Measurements from ENCODE around the gene SCARB1.
A peak's percentile ranks its signal among the peaks of the same experiment; 100 is the strongest.

The SCARB1 gene

DNA sequence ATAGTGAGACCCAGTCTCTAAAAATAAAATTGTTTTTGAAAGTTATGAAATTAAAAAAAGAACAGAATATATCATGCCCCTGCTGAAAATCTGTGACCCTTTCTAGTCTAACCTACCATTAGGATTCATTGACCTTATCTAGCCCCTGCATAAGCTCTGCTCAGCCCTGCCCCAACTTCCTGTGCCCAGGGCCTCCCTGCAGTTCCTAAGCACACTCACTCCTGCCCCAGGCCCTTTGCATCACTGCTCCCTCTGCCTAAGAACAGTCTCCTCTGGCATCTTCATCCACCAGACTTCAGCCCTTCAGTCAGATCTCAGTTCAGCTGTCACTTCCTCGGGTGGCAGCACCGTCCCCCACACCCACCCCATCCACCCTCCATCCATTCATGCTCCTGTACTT lies 55.4 kb downstream of the SCARB1 start:
- DNase-seq (ENCODE audit: extremely low spot score, insufficient read length, low read depth) = no peak
- FAIRE-seq = no peak

DNA sequence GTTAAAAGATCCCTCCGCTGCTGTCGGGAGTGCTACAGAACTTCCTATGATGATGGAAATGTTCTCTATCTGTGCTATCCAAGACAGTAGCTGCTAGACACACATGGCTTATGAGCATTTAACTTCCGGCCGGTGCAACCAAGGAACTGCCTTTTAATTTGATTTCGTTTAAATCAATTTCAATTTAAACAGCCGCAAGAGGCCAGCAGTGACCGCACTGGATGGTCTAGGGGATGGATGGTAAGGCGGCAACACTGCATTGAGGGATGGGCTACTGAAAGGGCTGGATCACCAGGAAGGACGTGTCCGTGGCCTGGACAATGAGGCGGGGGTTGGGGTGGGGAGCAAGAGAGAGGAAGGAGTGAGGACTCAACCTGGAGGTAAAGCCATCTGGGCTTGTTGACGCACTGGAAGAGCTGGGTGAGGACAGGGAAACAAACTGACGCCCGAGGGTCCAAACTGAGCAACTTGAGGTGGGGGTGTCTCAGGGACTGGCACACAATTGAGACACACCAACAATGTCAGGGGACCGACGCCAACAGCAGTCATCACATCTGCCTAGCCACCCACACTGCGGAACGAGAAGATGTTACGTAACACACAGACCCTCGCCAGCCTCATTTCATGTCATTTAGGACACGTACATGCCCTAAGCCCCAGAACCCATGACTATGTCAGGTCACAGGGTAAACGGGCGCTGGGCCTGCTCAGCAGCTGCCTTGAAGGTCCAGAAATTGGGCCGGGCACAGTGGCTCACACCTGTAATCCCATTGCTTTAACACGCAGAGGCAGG lies 57.6 kb downstream of the SCARB1 start:
- FAIRE-seq = no peak

DNA sequence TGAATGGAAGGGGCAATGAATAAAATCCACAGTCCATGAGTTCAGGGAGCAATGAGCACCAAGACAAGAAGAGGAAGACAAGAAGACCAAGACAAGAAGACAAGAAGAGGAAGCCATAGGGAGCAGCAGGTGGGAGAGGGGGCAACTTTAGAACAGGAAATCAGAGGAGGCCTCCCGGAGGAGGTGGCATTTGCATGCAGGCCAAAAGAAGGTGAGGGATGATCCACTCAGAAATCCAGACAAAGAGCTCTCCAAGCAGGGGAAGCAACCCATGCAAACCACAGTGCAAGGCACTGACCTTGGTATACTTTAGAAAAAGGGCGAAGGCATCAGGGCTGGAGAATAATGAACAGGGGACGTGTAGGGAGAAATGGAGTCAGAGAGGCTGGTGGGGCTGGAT lies 58.6 kb downstream of the SCARB1 start:
- FAIRE-seq (no peak), DNase-seq (ENCODE audit: extremely low spot score, insufficient read length, low read depth) (no peak)

More for the DNA sequence above, 57.6 kb downstream of the SCARB1 start:
- no peak for DNase-seq (ENCODE audit: extremely low spot score, insufficient read length, low read depth)

DNA sequence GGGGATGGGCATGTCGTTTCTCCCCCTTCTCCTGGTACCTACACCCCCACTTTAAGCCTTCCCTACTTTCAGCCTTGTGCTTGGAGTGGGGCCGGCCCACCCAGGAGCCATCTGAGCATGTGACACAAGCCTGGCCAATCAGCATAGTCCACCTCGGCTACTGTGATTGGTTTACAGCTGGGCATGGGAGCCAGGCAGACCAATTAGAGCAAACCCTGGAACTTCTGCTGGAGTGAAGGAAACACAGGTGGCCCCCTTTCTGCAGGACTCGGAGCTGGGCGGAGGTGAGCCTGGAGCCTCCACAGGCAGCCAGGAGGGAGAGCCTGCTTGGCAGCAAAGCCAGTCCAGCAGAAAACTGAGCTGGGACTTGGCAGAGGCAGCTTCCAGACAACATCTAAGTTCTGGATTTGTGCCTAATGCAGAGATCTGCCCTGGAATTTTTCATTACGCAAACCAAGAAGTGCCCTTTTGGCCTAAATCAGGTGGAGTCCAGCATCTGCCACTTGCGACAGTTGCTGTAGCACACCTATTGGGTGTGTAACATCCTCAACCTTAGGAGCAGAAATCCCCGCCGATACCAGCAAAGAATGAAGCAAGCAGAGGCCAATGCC lies 59.5 kb downstream of the SCARB1 start:
- FAIRE-seq (no peak), DNase-seq (ENCODE audit: extremely low spot score, insufficient read length, low read depth) (no peak)

DNA sequence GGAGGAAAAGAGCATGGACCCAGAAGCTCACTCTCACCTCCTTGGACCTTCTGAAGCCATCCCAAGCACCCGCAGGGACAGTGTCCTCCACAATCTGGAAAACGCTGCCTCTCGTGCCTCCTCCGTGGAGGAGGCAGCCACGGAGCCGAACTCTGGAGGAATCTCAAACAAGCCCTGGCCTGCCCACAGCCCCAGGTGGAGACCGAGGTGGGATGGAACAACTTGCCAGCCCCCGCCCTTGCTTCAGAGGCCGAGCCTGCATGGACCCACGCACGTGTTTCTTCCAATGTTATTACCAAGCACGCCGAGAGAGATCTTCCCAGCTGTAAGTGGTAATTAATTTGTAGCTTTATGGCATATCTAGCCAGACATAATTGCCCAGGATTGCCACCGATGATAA lies 61.3 kb downstream of the SCARB1 start:
- DNase-seq (ENCODE audit: extremely low spot score, insufficient read length, low read depth) = no peak
- FAIRE-seq = no peak

DNA sequence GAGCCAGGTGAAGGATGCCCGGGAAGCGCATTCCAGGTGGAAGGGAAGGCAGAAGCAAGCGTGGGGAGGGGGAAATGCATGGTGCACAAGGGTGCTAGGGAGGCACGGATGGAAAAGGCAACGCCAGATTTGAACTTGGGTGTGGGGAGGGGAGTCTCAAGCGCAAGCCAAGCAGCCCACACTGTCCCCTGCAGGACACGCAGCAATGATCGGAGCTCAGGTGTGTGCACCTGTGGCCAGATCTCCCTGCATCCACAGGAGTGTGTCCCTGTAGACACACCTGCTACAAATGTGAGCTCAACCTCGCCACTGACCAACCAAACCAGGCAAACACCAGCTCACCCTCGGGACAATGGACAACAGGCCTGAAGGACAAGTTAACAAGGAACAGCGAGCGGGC lies 63.2 kb downstream of the SCARB1 start:
- FAIRE-seq (no peak), DNase-seq (ENCODE audit: extremely low spot score, insufficient read length, low read depth) (no peak)

DNA sequence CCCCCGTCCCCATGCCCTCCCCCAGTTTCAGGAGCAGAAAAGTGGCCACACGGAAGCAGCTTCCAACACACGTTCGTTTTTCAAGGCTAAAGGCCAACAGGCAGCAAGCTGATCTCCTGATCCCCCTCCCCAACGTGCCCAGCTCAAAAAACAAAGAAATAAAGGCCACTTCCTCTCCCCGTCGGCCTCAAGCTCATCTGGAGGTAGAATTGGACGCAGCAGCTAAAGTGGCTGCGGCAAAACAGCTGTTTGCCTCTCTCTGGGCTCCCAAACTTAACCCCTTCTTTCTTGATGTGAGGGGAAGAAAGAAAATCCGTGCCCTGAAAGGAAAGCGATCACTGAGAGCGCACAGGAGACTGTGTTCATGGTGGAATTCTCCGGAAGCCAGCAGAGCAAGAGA lies 66.3 kb downstream of the SCARB1 start:
- no peak for FAIRE-seq
- DNase-seq (ENCODE audit: extremely low spot score, insufficient read length, low read depth) = no peak

DNA sequence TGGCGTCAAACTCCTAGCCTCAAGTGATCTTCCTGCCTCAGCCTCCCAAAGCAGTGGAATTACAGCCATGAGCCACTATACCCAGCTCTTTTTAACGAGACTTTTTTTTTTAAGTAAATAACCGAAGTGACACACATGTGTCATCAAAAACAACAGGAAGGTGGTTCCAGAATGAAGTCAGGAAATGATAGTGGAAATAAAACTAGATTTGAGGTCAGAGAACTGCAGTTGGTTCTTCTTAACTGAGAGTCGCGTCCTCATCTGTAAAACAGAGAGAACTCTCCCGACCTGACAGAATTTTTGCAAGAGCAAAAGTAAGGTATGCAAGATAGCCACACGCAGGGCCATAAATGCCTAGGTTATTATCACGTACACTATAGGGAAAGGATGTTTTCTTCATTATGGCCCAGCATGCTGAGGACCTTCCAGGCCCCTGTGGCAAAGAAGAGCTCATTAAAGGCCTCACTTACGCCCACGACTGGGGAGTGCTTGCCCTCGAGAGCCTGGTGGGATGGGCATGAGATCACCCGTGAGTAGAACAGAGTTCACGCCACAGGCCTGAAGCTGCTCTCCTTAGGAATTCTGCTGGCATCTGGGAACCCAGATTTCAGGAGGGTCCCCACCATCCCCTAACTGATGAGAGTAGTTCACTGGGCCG lies 67.2 kb downstream of the SCARB1 start:
- DNase-seq (ENCODE audit: extremely low spot score, insufficient read length, low read depth) = no peak
- peak; percentile 84 for FAIRE-seq

DNA sequence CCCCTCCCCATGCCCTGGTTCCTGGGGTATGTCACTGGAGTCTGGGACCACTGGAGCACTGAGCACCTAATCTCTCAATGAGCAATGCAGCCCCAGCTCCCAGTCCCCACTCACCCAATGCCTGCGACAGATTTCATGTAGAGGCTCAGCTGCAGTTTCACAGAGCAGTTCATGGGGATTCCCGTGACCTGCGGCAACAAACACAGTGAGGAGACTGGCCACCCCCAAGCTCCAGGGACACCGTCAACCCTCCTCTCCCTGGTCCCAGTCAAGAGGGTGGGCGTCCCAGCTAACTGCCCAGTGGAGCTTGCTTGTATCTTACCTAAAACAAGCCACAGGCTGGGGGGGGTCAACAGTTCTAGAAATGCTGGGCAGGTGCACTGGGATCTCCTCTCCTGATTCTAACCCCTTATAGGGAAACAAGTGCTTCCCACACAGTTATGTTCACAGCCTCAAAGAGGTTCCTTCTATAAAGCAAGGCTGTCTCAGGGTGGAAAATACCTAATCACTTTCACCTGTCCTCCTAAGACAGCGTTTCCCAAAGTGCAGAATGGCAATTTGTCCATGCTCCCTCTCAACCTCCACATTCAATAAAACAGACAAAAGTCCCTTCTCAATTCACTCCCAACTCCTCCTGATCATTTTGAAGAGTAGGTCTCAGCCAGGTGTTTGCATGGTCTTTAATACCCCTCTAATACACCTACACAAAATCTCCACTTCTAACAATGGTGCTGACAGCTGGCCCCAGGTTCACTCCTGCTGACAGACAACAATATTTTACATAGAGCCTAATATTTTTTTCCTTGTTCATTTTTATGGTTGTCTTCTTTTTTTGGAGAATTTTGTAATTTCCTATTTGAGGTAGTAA lies 68.3 kb downstream of the SCARB1 start:
- peak; percentile 81 for FAIRE-seq
- DNase-seq (ENCODE audit: extremely low spot score, insufficient read length, low read depth) = no peak

DNA sequence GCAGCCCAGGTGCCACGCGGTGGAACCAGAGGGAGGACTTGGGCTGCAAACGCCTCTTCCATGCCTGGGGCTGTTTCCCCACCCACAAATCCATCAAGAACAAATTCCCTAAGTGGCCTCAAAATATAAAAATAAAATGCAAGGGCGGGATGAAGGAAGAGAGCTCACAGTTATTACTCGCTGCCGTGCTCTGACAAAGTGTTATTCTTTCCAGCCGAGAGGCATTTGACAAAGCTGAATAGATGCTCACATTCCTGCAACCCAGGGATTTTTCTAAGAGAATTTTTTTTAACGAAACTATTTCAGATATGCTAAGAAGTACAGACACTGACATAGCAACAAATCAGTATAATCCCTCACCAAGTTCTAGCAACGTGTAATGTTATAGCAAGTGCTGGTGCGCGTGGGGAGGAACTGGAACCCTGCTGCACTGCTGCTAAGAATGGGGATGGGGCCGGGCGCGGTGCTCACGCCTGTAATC lies 70.7 kb downstream of the SCARB1 start:
- DNase-seq (ENCODE audit: extremely low spot score, insufficient read length, low read depth) = no peak

DNA sequence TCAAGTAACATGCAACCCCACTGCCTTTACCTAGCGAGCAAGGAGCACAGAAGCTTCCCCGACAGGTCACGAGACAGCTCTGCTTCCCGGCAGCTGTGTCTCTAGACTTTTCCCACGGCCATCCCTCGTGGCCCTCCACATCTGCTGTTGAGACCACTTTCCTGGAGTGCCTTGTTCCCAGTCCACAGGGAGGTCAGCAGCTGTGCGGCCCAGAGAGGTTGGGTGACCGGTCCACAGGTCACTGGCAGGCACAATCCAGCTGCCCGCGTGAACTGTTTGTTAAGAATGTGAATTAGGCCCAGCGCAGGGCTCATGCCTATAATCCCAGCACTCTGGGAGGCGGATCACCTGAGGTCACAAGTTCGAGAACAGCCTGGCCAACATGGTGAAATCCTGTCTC lies 71.5 kb downstream of the SCARB1 start:
- no peak for FAIRE-seq
- no peak for DNase-seq (ENCODE audit: extremely low spot score, insufficient read length, low read depth)

More for the DNA sequence above, 70.7 kb downstream of the SCARB1 start:
- FAIRE-seq = no peak

DNA sequence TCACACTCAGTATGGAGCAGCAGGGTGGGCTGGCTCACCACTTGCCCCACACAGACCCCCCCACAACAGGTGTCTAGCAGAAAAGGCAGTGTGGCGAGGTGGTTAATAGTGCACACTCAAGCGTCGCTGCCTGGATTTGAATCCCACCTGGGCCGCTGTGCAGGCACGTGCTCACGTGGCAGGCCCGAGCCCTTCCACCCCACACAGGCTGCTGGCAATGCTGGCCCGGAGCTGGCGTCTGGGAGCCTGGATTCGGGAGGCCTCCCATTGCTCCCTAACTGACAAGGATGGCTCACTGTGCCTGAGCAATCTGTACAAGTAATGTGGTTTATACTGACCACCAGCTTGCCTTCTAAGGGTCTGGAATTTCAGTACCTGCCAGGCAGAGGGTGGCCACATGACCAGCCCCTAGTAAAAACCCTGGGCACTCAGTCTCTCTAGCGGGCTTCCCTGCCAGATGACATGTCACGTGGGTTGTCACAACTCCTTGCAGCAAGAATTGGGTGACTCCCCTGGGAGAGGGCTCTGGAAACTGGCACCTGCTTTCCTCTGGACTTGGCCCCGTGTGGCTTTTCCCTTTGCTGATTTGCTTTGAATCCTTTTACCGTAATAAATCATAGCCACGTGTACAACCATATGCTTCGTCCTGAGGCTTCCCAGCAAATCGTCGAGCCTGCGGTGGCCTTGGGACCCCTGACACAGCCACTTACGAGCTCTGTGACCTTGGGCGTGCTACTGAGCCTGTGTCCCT lies 72.8 kb downstream of the SCARB1 start:
- no peak for DNase-seq (ENCODE audit: extremely low spot score, insufficient read length, low read depth)
- FAIRE-seq = no peak

DNA sequence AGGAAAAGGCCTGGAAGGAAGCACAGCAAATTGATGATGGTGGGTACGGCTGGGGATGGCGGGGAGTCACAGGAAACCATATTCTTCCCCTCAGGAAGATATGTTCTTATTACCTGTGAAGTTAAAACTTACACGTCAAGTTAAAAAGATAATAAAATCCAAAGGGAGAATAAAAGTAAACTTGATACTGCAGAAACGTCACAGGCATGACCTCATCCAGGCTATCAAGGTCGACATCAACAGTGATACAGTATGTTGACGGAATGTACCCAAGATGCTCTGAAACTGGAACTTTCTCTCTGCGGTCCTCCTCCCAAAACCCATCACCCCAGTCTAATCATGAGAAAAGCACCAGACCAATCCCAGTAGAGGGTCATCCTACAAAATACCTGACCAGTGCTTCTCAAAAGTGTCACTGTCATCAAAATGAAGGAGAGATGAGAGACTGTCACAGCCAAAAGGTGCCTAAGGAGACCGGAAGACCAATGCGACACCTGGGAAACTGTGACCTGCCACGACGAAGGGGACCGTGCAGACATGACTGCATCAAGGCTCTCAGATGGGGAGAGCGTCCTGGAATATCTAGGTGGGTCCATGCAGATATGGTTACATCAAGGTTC lies 74.6 kb downstream of the SCARB1 start:
- FAIRE-seq = no peak
- DNase-seq (ENCODE audit: extremely low spot score, insufficient read length, low read depth) = no peak

DNA sequence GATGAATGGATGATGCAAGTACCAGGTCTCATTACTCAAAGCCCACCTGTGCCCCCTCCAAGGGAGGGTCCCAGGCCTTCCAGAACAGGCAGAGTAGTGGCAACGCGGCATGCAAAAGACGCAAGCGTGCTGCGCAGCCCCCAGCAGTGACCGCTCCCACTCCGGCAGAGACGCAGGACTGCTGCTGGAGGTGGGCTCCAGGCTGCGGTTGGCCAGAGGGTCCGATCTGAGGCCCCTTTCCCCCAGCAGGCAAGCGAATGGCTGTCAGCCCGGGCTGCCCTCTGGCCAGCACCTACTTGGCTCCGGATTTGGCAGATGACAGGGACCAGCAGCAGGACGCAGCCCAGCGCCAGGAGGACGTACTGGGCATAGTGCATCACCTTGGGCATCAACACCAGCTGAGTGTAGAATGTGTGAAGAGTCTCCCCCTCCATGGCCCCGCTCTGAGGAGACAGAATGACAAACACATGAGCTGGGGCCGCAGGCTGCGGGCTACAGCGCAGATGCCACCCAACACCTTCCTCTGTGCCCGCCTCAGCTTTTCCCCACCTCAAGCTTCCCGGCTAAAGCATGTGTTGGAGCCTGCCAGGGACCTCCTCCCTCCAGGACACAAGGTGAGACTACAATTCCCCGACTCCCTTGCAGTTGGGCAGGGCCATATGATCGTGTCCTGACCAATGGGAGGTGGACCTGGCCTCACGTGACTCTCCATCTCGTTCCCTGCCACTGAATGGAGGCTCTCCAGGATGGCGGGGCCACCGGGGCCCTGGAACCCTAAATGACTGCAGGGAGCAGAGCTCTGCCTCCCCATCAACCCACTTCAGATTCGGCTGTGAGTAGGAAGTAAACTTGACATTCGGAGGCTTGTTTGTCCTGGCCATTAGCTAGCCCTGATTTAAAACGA lies 77.4 kb downstream of the SCARB1 start:
- no peak for FAIRE-seq
- DNase-seq (ENCODE audit: extremely low spot score, insufficient read length, low read depth) = no peak

DNA sequence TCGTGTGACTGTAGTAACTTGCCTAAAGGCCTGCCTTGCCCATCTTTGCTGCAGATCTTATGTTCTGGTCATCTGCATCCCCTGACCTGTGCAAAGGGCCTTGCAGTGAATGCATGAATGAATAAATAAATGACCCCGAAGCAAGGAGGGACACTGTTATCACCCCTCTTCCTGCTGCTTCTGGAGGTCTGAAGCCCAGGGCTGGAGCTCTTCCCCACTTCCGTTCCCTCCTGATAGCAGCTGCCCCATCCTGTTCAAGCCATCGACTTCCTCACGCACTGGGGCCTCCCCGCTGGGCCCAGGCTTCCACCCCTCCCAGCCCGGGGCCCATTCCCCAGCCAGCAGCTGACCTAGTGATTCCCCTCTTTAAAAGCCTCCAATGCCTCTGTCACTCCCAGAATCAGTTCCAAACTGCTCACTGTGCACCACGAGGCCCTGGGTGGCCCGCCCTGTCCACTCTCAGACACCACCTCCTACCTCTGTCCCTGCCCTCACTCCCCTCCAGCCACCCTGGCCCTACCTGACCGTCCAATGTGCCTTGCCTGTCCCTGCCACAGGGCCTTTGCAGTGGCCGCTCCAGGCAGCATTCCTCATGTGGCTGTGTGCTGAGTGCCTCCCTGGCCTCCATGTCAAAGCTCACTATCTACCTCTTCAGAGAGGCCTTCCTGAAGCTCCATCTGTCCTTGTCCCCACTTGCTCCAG lies 78.6 kb downstream of the SCARB1 start:
- no peak for FAIRE-seq

DNA sequence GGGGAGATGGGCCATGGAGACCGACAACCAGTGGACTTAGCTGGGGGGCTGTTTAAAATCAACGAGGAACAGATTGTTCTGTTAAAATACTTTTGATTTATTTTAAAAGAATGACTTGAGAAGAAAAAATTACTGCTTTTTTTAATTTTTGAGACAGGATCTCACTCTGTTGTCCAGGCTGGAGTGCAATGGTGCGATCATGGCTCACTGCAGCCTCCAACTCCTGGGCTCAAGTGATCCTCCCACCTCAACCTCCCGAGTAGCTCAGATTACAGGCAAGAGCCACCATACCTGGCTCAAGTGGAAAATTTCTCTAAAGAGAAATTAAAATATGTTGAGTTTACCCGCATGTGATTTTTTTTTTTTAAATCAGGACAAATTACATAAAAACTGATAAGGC lies 80.6 kb downstream of the SCARB1 start:
- DNase-seq (ENCODE audit: extremely low spot score, insufficient read length, low read depth) = no peak
- FAIRE-seq = no peak

More for the DNA sequence above, 78.6 kb downstream of the SCARB1 start:
- DNase-seq (ENCODE audit: extremely low spot score, insufficient read length, low read depth) = no peak

DNA sequence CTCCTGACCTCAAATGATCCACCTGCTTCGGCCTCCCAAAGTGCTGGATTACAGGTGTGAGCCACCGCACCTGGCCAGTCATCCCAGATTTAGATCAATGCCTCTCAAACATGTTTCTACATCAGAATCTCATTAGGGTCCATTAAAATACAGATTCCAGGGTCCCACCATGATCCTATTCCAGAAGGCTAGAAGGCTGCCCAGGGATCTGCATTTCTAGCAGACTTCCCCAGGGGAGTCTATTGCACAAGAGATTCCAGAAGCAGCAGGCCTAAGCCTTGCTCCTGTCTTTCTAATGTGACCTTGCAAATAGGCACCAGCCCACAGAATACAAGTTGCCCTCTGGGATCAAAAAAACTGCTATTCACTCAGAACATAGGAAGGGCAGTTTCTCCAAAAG lies 81.5 kb downstream of the SCARB1 start:
- FAIRE-seq (no peak), DNase-seq (ENCODE audit: extremely low spot score, insufficient read length, low read depth) (no peak)

Data from GM18507 (cell line).